ENCODE results near the gene KPNA5. TPM values are rescaled to one million over a fixed set of nuclear protein-coding genes. Genes with fewer than 3 reads are reported as not detected.
"Not testable (repeated sequence)": the region's sequence is repeated elsewhere in the genome, so short reads cannot be mapped to it uniquely, and the experiment has no call there.

KPNA5 gene
- polyA plus RNA-seq, 3 donors: 16.5 to 19.0 (median 17.4) TPM

DNA sequence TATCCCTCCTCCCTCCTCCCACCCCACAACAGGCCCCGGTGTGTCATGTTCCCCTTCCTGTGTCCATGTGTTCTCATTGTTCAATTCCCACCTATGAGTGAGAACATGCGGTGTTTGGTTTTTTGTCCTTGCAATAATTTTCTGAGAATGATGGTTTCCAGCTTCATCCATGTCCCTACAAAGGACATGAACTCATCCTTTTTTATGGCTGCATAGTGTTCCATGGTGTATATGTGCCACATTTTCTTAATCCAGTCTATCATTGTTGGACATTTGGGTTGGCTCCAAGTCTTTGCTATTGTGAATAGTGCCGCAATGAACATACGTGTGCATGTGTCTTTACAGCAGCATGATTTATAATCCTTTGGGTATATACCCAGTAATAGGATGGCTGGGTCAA is 11.9 kb downstream of the KPNA5 start:
- DNase-seq: not testable (repeated sequence)

- not testable (repeated sequence) for DNase-seq
Measured at GRCh38 chr6:116693275-116693674, 12.3 kb downstream of the KPNA5 start.

- no peak for DNase-seq
Measured at GRCh38 chr6:116695401-116695800, 14.4 kb downstream of the KPNA5 start.

GRCh38 chr6:116697480-116697879 is 16.5 kb downstream of the KPNA5 start:
- no peak for DNase-seq

DNA sequence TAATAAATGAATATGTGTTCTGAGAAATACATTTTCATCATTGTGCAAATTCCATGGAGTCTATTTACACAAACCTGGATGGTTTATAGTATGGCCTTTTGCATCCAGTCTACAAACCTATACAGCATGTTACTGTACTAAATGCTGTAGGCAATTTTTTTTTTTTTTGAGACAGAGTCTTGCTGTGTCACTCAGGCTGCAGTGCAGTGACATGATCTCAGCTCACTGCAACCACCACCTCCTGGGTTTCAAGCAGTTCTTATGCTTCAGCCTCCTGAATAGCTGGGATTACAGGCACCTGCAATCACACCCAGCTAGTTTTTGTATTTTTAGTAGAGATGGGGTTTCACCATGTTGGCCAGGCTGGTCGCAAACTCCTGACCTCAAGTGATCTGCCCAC is 22.9 kb downstream of the KPNA5 start:
- DNase-seq: not testable (repeated sequence)

- DNase-seq: no peak
Measured at GRCh38 chr6:116705917-116706316, 24.9 kb downstream of the KPNA5 start.

DNA sequence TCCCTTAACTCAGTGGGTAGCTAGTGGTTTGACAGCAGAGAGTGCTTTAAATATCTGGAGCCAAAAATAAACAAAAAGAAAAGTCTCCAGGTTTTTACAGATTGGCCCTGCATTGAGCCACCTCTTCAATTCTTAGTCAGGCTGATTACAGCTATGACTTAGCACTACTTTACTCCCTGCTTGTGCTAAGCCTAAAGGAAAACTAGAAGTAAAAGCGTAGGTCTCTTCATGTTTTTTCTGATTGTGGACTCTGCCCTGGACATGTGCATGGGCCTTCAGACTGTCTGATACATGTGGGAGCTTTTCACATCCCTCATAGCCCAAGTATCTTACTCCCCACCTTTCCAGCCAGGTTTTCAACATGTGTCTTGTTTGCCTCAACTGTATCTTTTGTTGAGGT is 33.3 kb downstream of the KPNA5 start:
- DNase-seq: no peak

DNA sequence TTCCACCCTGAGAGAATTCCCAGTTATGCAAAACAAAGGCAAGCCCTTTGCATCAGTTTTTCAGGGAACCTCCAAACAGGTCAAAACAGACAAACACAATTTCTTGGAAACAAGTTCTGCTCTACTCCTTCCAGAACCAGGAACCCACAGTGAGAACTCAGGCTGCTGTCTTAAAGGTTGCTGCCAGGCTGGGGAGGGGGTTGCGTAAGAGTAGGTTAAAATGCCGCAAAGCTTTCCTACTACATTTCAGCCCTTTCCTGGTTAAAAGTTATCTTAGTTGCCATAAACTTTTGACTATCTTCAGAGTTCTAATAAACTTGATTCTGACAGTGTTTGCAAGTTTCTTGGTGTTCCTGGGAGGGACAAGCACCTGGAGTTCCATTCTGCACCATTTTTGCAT is 33.8 kb downstream of the KPNA5 start:
- DNase-seq: no peak

DNA sequence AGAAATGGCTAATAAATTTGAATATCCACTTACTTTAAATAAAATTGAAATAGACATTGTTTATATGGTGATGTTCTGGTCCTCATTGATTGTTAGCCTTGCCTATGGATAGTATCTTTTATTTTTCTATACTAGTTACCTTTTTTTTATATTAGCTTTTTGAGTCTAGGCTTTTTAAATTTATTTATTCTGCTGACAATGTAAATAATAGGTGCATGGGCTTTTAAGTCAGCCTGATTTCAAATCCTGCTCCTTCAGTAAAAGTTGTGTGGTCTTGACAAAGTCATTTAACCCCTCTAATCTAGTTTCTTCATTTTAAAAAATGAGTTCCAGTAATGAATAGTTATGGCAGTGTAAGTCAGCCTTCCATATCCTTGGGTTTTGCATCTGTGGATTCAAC is 45.9 kb downstream of the KPNA5 start:
- DNase-seq: no peak

DNA sequence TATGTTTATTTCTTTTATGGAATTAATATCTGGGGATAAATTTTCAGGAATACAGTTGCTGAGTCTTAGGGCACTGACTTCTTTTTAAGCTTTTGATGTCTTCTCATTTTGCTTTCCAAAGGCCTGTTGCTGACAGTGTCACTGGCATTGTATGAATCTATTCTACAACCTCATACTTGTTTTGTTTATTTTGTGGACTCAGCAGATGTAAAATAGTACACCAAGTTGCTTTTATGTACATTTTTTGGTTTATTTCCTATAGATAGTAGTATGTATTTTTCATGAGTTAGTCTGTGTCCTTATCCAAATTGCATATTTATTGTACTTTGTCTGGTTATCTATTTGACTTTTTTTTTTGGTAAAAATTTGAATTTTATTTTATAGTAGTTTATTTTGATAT is 49.5 kb downstream of the KPNA5 start:
- DNase-seq: no peak

- DNase-seq: no peak
Measured at GRCh38 chr6:116737004-116737403, 56.0 kb downstream of the KPNA5 start.

GRCh38 chr6:116740486-116740885 is 59.5 kb downstream of the KPNA5 start:
- not testable (repeated sequence) for DNase-seq

DNA sequence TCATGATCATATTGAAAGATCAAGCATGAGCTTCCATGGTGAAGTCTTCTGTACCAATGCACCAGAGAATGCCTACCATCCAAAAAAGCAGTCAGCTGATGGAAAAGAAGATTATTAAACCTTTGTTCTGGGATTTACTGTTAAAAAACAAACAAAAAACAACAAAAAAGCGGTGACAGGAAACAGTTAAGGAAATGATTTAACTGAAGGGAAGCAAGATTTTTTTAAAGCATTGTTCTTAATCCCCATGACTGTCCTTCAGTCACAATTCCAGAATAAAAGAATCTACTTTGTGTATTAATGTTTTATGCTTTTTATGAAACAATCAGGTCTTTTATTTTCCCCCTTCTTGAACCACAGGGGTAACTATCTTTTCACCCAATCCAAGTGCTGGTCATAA is 60.6 kb downstream of the KPNA5 start:
- no peak for DNase-seq

- no peak for DNase-seq
Measured at GRCh38 chr6:116745176-116745575, 64.2 kb downstream of the KPNA5 start.

GRCh38 chr6:116761779-116762178 is 80.8 kb downstream of the KPNA5 start:
- DNase-seq: no peak

DNA sequence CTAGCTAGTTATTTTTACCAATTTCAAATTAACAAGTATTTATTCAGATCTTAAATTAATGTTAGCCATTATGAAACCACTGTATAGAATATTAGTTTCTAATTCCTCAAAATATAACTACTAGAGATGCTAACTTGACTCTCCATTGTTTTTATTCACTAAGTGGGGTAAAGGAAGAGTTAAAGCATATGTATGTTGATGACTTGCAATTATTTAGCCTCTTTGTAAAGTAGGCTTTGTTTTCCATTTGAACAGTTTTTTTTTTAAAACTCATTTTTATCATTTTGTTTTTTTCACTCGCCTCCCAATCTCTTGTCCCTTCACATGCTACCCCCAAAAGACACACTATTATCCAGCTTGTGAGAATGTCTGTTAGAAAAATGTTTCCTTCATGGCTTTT is 81.2 kb downstream of the KPNA5 start:
- DNase-seq: no peak

DNA sequence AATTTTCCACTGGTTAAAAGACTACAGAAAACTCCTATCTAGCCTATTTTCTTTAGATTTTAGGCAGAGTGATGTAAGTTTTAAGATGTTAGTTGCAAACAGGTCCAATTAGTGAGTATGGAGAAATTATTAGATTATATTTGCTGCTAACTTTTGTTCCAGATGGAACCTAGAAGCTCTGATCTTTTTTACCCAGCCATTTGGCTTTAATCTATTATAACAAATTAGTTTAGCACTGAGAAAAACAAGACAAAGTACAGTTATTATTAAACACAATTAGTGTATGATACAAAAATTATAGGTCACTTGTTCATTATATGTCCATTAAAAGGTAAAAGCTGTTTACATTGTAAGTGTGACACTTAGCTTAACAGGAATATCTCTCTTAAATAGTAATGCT is 82.0 kb downstream of the KPNA5 start:
- no peak for DNase-seq

GRCh38 chr6:116763906-116764628 is 83.1 kb downstream of the KPNA5 start:
- no peak for DNase-seq

GRCh38 chr6:116764629-116764960 is 83.6 kb downstream of the KPNA5 start:
- no peak for DNase-seq

- DNase-seq: peak; percentile 26
Measured at GRCh38 chr6:116764961-116765841, 84.2 kb downstream of the KPNA5 start, which contains the start of gene FAM162B. TSS of gene FAM162B (minus strand) at chr6:116765719. CDS start at chr6:116765576, 143 bp downstream.

DNA sequence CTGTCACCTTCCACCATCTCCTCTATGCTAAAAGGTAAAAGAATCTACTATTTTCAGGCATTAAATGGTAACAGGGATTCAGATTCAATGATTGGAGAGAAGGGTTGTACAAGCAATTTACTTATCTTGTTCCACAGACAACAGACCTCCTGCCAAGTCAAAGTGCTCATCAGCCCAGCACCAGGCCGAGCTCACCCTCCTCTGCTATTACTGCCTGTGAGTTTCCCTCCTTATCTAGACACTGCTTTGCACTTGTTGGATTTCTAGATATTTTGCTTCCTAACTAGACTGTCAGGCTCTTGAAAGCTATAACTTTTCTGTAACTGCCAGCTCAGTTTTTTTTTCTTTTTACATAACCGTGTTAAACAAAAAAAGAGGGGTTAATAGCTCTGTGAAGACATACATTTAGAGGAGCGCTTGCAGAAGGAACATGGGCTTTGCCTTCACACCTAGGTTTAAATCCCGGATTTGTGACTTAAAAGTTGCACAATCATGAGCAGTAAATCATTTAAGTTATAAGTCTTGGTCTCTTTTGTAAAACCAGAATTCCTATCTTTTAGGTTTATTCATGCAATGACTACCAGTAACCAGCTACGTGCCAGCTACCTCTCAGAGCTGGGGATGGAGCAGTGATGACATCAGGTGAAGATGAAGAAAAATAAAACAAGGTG is 85.6 kb downstream of the KPNA5 start:
- DNase-seq: no peak

GRCh38 chr6:116767715-116768114 is 86.7 kb downstream of the KPNA5 start:
- no peak for DNase-seq

- no peak for DNase-seq
Measured at GRCh38 chr6:116772450-116772849, 91.4 kb downstream of the KPNA5 start.

All from renal pelvis (tissue), 4 donors.